ENCODE measurements around the gene RFC5. TPM values are rescaled to one million over a fixed set of nuclear protein-coding genes. Genes with fewer than 3 reads are reported as not detected.

RFC5 gene
- total RNA-seq, 4 donors from 2014 or later = 7.3 to 13.5 (median 9.0) TPM

DNA sequence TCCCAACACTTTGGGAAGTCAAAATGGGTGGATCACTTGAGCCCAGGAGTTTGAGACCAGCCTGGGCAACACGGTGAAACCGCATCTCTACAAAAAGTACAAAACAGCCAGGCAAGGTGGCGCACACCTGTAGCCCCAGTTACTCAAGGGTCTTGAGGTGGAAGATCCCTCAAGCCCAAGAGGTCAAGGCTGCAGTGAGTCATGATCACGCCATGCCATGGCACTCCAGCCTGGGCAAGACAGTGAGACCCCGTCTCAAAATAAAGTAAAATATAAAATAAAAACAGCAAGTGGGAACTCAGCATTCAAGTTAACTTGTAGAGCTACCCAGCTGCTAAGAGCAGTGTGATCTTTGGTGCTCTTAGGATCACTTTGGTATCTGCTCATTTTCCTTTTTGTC, 12.7 kb downstream of the RFC5 start:
- no peak for ATAC-seq

DNA sequence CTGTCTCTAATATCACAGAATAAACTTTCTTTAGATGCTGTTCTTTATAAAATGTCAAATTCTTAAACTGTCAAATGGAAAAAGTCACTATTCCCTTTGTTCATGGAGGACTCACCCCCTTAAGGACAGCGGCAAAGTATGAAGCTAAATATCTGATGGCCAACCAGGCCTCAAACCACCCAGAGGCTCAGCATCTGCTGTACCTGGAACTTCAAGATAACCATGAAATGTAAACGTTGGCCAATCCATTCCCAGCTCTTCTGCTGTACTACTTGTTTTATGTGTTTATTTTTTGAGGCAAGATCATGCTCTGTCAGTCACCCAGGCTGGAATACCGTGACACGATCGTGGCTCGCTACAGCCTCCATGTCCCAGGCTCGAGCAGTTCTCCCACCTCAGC, 15.7 kb downstream of the RFC5 start:
- no peak for ATAC-seq
- 85 to 92% methylated on average over 4 to 7 of the region's 7 CpGs for WGBS, 2 donors (ENCODE audit: low coverage in 1 of 2)
- H3K4me3 ChIP-seq = no peak overlapping the region
- peaks cover 0 to 100% of the 10 kb centered on the region in 2 donors for H3K36me3 ChIP-seq
- H3K4me1 ChIP-seq = peaks cover 0 to 13% (median 0%) of the 10 kb centered on the region in 3 donors
- H3K27ac ChIP-seq = no peak overlapping the region
- H3K27me3 ChIP-seq = no peaks in the 10 kb centered on the region
- no peaks in the 10 kb centered on the region for H3K9me3 ChIP-seq
- no peak for TF ChIP-seq EP300 (IDR thresholded peaks at IDR 0.05)
- TF ChIP-seq POLR2A (IDR thresholded peaks at IDR 0.05) = no peak
- TF ChIP-seq POLR2AphosphoS5 (IDR thresholded peaks at IDR 0.05) = no peak
- TF ChIP-seq, protein P1, sequence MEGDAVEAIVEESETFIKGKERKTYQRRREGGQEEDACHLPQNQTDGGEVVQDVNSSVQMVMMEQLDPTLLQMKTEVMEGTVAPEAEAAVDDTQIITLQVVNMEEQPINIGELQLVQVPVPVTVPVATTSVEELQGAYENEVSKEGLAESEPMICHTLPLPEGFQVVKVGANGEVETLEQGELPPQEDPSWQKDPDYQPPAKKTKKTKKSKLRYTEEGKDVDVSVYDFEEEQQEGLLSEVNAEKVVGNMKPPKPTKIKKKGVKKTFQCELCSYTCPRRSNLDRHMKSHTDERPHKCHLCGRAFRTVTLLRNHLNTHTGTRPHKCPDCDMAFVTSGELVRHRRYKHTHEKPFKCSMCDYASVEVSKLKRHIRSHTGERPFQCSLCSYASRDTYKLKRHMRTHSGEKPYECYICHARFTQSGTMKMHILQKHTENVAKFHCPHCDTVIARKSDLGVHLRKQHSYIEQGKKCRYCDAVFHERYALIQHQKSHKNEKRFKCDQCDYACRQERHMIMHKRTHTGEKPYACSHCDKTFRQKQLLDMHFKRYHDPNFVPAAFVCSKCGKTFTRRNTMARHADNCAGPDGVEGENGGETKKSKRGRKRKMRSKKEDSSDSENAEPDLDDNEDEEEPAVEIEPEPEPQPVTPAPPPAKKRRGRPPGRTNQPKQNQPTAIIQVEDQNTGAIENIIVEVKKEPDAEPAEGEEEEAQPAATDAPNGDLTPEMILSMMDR (IDR thresholded peaks at IDR 0.05) = no peak

More for the DNA sequence above, 12.7 kb downstream of the RFC5 start:
- TF ChIP-seq POLR2A (IDR thresholded peaks at IDR 0.05) (no peak), EP300 (IDR thresholded peaks at IDR 0.05) (no peak), POLR2AphosphoS5 (IDR thresholded peaks at IDR 0.05) (no peak)
- TF ChIP-seq, protein P1 (IDR thresholded peaks at IDR 0.05) = no peak
- 95 to 100% methylated on average over 1 to 4 of the region's 5 CpGs for WGBS, 2 donors (ENCODE audit: low coverage in 1 of 2)
- Histone ChIP-seq H3K4me3 (no peak overlapping the region), H3K27me3 (no peaks in the 10 kb centered on the region), H3K27ac (no peak overlapping the region), H3K4me1 (no peaks in the 10 kb centered on the region), H3K9me3 (no peaks in the 10 kb centered on the region), H3K36me3 (peaks cover 0 to 100% of the 10 kb centered on the region in 2 donors)

DNA sequence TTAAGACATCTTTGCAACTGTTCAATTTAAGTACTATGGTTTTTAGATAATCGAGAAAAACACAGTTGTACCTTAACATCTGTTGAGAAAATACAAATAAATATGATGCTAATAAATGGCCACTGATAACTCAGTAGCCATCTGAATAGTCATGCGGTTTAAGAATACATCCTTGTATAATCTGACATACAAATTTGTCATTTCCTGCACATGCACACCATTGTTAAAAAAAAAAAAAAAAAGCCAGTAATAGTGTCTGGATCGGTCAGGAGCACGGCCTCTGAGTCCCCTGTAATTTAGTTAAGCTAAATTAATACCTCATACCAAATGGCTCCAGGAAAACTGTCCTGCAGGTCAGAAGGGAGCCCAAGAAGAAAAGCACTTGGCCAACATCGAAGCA, 16.8 kb downstream of the RFC5 start:
- Histone ChIP-seq H3K36me3 (peaks cover 0 to 100% of the 10 kb centered on the region in 2 donors), H3K27ac (no peak overlapping the region), H3K27me3 (no peaks in the 10 kb centered on the region), H3K4me1 (peaks cover 0 to 13% (median 0%) of the 10 kb centered on the region in 3 donors), H3K9me3 (no peaks in the 10 kb centered on the region), H3K4me3 (no peak overlapping the region)
- WGBS, 2 donors (ENCODE audit: low coverage in 1 of 2) = 69 to 70% methylated on average over 5 of the region's 5 CpGs
- ATAC-seq = no peak
- TF ChIP-seq EP300 (IDR thresholded peaks at IDR 0.05) (no peak), POLR2A (IDR thresholded peaks at IDR 0.05) (no peak), POLR2AphosphoS5 (IDR thresholded peaks at IDR 0.05) (no peak)
- TF ChIP-seq, protein P1 (IDR thresholded peaks at IDR 0.05) = no peak

- TF ChIP-seq POLR2A (IDR thresholded peaks at IDR 0.05) = no peak
- TF ChIP-seq POLR2AphosphoS5 (IDR thresholded peaks at IDR 0.05) = no peak
- TF ChIP-seq EP300 (IDR thresholded peaks at IDR 0.05) = no peak
- TF ChIP-seq, protein P1 (IDR thresholded peaks at IDR 0.05) = no peak
- H3K27ac ChIP-seq = no peak overlapping the region
- no peak for ATAC-seq
- H3K36me3 ChIP-seq = peaks cover 0 to 100% of the 10 kb centered on the region in 2 donors
- H3K27me3 ChIP-seq = no peaks in the 10 kb centered on the region
- H3K4me1 ChIP-seq = peaks cover 0 to 13% (median 0%) of the 10 kb centered on the region in 3 donors
- H3K4me3 ChIP-seq = no peak overlapping the region
- H3K9me3 ChIP-seq = no peaks in the 10 kb centered on the region
- 66 to 77% methylated on average over 3 of the region's 5 CpGs for WGBS, 2 donors (ENCODE audit: low coverage in 1 of 2)
Observed at GRCh38 chr12:118033902-118034301, 17.4 kb downstream of the RFC5 start.

GRCh38 chr12:118034429-118035189, 18.1 kb downstream of the RFC5 start:
- 93 to 95% methylated on average over 5 of the region's 5 CpGs for WGBS, 2 donors (ENCODE audit: low coverage in 1 of 2)
- H3K27ac ChIP-seq = peak overlapping the region in 1 of 4 donors; percentile 16
- no peak overlapping the region for H3K4me3 ChIP-seq
- TF ChIP-seq, protein P1 (IDR thresholded peaks at IDR 0.05) = peak in 3 of 4 experiments; percentile 30 to 51 (median 45)
- no peak for TF ChIP-seq POLR2A (IDR thresholded peaks at IDR 0.05)
- ATAC-seq = peak; percentile 60
- H3K36me3 ChIP-seq = peaks cover 0 to 100% of the 10 kb centered on the region in 2 donors
- H3K27me3 ChIP-seq = no peaks in the 10 kb centered on the region
- H3K4me1 ChIP-seq = peaks cover 0 to 13% (median 0%) of the 10 kb centered on the region in 3 donors
- H3K9me3 ChIP-seq = no peaks in the 10 kb centered on the region

All from gastroesophageal sphincter (tissue), 4 donors.